Stimulated activated CD8-positive, alpha-beta memory T cell treated with anti-CD3 and anti-CD28 coated beads, Interleukin-15, amount 100 ng/mL, for 4 hours (primary cell): Measurements from ENCODE around the gene SLC6A11.

Experiments
- DNase-seq, 2 donors: peaks; one replicate each; pipeline ENCODE4 v3.0.0-alpha.2; 2020; ENCODE audit warnings: low read depth in 2 of 2

Gene SLC6A11

DNA sequence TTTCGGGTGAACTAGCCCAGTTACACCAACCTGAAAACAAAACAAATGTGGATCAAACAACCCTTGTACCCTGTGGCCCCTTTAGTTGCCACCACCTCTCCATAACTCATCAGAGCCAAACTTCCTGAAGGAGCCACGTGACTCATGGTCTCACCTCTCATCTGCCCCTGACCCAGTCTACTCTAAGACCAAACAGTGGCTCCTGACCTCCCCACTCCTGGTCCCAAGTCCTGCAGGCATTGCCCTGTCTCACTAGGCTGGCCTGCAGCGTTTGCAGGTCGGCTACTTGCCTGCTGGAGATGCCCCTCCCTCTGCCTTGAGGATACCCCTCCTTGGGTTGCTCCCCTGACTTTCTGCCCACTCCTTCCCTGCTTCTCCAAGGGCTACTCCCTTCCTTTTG is 23.1 kb downstream of the SLC6A11 start:
- no peak for DNase-seq

DNA sequence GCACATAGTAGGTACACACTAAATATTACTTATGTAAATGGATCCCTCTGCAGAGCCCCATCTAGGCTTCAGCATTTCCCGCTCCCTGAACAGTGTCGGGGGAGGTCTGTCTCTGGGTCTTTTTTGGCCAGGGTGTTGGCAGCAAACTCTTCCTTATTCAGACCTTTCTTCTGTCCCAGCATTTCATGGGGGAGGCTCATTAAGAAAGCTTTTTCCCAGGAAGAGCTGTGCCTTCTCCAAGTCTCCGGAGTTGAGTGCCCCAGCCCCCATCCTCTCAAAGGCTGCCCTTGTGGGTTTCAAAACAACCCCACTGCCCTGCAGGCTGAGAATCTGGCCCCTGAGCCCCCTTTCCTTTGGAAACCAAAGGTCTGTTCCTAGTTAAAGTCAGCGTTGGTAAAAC is 25.1 kb downstream of the SLC6A11 start:
- no peak for DNase-seq

DNA sequence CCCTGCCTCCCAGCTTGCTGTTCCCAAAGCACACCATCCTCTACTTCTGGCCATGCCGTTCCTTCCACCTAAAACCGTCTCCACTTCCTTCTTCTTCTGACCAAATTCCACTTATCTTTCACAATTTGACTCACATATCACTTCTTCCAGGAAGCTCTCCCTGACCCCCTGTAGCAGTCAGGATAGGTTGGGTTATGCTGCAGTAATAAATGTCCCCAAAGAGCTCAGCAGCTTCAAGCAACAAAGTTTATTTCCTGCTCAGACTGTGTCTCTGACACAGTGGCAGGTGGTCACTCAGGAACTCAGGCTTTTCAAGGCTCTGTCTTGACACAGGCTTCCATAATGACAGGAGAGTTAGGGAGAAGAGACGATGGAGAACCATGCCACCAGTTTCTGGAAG is 27.4 kb downstream of the SLC6A11 start:
- no peak for DNase-seq

DNA sequence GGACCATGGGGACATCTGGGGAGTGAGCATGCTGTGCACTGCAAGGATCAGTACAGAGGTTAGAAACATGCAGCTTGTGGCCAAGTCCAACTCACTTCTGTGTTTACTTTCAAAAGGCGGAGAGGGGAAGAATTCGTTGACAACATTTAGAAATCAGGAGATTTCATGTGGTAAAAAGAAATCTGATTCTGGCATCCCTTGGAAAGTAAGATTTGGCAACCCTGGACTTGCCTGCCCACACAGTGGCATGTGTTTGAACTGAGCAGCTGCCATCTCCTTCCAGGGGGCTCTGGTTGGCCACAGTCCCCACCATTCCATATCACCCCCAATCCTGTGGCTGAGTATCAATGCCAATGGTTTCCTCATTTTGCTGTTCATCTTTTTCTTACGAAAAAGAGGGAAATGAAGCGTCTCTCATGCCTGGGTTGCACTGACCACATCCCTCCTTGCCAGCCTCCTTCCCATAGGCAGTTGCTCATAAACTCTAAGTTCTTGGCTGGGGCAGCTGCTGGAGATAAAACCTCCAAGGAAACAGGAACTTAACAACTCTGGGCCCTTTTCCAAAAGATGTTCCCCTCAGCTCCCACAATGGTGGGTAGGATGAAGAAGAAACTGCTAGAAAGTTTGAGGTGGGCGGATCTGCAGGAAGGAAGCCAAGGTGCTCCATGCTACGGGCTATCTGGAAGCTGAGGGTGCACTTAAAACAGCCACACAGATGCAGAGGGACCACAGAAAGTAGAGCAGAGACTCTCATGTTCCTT is 29.2 kb downstream of the SLC6A11 start:
- DNase-seq = no peak

DNA sequence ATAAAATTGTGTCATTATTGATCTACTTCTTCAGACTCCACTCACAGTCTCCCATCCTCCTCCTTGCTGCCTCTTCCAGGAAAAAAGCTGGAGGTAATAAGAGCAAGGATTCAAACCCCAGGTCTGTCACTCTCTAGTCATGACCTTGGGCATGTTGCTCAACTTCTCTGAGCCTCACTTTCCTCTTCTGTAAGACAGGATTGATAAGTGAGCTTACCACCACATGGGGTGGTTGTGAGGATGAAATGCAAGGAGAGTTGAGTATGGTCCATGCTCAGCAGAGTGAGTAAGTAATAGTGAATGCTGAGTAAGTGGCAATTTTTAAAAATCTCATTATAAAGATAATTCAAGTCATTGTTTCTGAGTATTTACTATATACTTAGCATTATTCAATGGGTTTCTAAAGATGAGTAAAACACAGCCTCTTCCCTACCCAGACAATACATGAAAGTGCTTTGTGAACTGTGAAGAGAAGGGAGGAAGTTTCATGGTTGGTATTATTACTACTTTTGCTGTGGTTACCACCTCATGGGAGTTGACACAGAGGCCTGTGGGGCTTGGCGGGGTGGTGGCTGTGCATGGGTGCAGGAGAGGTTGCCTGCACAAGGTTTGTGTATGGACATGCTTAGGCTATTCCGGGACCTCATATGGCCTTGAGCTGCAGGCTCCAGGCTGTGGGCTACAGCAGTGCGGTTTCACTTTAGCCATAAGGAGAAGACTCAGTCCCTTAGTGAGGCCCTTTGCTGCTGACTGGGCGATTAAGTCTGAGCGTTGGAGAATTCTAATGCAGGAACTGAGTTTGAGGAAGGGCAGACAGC is 30.0 kb downstream of the SLC6A11 start:
- DNase-seq = no peak

DNA sequence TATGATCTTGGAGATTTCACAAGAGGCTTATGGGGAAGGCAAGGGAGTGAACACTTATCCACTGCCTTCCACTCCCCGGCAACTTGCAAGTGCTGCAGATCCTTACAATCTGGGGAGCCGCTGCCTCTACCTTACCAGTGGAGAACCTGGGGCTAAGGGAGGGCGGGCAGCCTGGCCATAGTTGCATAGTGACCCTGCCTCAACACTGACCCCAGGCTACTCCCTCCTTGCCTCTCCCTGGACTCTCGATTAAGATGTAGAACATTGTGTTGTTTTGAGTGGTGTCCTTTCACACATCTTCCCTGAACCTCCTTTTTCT is 30.6 kb downstream of the SLC6A11 start:
- DNase-seq = no peak

DNA sequence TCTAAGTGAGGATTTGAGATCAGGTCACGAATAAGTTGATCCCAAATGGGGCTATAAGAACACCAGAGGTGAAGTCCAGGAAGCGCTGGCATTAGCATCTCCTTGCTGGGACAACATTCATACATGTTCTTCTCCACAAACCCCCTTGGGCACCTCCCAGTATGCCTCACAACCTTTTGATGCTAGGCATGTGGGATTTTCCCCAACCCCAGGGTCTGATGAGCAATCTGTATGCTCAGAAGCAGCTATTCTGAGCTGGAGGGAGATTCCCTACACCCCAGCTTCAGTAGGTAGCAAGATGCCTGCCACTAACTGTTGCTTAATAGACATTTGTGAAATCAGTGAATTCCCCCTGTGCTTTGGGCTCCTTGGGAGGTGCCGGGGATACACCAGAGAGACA is 32.2 kb downstream of the SLC6A11 start:
- no peak for DNase-seq

DNA sequence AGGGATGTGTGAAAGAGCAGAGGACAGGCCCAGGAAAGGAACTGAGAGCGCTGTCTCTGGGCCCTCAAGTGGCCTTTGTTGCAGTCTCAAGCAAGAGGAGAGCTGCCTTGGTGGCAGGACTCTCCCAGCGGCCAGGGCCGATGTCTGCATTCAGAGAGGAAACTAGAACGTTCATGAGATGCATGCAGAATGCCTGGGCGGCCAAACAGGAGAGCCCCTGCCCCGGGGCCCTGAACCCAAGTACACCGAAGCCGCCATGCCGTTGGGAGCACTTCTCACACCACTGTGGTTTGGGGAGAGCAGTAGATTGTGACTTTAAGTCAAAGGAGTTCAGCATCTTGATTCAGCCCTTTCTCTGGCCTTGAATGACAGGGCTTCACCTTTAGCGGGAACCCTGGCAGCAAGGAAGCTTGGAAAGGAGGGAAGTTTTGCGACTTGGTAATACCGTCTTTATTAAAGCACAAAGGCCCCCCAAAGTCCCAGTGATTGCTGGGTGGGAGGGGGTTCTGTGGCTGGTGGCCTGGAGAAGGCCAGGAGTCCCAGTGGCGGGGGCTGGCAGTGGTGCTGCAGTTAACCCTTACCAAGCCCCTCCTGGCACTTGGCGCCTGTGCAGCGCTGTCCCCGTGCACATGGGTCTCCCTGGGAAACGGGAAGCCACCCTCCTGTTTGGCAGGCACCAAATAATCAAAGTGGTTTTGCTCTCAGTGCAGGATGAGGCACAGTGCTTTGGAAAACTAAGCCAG is 36.2 kb downstream of the SLC6A11 start:
- DNase-seq = no peak

DNA sequence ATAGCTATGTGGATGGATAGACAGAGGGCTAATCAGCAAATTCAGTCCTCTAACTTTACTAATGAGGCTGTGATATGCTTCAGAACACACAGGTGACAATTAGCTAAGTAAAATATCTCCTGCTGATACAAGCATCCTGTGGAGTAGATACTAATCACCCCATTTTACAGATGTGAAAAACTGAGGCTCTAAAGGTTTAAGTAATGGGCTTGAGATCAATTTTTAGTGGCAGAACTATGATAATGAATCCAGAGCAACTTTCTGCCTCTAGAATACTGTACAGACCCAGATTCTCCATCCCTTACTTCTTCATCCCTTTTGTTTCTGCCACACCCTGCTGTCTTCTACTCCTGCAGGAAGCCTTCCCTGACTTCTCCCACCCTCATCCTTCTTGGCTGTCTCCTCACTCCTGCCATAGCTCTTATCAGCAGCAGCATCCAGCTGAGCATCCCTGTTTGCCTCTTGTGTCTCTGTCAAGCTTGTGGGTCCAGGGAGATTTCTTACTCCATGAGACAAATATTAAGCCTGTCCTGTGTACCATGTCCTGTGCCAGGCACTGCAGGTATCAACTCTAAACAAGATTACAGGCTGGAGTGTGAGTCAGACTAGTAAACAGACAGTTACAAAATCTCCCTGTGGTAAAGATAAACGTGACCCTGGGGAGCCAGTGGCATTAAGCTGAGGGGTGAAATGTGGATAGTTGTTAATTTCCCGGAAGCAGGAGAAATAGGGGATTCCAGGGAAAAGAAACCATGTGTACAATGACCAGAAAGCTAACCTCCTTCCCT is 39.2 kb downstream of the SLC6A11 start:
- DNase-seq = no peak

DNA sequence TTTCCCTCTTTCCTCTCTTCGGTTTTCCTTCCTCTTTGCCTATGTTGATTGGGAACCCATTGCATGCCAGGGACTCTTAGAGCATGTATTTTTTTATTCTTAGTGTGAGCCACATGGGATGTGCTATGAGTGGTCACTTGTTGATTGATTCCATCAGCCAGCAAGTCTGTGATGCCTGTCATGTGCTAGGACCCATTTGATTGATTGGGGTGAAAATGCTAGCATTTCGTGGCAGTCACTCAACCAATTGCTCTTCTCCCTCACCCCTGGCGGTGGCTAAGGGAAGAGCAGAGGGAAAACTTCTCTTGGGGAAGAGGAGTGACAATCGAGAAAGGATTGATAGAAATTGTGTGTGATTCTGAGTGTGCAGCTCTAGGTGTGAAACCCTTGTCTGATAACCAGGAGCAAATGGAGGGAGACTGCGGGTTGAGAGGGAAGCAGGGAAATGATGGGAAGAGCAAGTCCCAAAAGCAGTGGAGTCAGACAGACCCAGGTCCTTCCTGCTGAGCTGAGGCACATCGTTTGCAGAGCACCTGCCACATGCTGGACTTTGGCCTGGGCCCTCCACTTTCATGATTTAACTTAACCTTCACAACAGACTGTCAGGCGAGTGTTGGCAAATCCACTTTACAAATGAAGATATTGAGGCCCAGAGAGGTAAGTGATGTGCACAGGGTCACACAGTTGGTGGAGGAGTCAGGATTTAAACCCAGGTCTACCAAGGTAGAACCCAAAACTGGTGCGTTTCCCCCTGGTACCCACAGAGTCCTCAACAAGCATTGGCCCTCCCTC is 40.0 kb downstream of the SLC6A11 start:
- no peak for DNase-seq

DNA sequence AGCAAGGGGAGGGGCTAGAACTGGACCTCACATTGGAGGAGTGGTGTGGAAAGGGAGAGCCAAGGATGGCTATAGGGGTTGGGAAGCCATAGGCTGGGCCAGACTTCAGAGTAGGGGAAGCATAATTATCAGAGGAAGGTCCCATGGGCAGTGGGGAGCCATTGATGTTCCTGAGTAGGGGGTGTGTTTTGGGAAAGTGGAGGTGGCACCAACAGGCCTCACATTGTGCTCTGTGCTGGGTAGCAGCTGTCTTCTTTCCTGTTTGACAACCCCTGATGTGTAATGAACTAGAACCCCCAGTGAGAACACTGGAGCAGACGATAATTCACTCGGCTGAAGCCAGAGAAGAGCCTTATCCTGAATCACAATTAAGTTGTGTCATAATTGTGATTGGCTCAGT is 41.2 kb downstream of the SLC6A11 start:
- no peak for DNase-seq

DNA sequence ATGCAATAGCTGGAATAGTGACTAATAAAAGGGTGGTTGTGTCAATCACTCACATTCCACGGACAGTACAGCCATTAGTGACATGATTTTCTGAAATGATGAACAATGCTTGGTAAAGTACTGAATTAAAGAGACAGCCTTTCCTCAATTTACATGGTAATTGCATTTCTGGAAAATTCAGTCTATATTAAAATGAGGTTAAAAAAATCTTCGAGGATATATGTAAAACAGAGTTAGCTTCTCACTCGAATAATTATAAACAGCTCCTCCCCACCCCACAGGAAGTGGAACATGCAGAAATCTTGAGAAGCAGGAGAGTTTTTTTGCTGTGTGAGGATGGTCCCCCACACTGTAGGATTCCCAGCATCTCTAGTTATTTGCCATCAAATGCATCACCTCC is 42.1 kb downstream of the SLC6A11 start:
- DNase-seq = no peak

DNA sequence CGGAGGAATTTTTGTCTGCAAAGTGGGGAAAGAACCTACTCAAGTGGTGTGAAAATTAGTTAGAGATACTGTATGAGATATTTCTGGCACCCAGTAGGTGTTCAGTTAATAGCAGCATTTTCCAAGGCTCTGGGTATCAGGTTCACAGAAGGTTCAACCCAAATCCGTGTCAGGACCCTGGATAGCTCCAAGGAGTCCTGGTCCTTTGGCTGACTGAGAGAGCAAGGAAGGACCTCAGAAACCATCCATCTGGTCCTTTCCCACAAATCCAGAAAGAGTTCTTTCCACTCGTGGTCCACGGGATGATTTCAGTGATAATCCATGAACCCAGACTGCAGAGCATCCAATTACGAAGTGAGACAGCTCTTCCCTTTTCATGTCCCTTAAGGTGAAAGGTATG is 51.4 kb downstream of the SLC6A11 start:
- DNase-seq = no peak

DNA sequence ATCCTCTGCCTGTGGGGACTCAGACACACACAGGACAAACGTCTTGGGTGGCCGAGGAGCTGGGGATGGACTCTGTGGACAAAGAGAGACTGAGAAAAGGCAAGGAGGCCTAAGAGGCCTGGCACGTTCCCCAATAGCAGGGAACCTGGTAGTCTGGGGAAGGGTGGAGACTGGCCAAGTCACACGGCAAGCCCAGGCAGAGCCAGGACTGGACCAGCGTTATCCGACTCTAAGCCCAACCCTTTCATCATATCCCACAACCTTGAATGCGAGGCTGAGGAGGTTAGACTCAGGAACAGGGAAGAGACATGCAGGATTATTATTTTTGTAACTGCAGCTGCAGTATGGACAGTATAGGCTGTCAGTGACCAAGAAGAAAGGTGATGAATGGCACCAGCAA is 53.4 kb downstream of the SLC6A11 start:
- DNase-seq = no peak

DNA sequence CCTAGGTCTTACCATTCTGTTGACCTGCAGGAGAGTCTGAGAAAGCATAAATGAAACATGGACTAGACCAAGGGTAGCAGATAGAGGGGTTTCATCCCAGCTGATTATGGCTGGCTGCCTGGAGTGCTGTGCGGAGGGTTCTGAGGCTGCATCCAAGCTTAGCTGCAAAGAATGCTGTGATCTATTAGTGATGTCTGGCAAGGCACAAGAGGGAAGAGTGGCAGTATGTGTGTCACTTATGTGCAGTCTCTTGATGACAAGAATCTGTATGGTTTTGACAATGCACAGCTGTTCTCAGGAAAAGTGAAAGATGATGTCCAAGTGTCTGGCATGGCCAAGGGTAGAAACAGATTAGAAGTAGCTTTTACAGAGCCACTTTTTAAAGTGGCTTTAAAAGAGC is 54.3 kb downstream of the SLC6A11 start:
- DNase-seq = no peak

DNA sequence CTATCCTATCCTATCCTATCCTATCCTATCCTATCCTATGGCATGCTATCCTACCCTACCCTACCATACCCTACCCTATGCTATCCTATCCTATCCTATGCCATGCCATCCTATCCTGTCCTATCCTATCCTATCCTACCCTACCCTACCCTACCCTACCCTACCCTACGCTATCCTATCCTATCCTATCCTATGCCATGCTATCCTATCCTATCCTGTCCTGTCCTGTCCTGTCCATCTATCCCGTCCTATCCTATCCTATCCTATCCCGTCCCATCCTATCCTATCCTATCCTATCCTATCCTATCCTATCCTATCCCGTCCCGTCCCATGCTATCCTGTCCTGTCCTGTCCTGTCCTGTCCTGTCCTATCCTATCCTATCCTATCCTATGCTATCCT is 57.4 kb downstream of the SLC6A11 start:
- no peak for DNase-seq

DNA sequence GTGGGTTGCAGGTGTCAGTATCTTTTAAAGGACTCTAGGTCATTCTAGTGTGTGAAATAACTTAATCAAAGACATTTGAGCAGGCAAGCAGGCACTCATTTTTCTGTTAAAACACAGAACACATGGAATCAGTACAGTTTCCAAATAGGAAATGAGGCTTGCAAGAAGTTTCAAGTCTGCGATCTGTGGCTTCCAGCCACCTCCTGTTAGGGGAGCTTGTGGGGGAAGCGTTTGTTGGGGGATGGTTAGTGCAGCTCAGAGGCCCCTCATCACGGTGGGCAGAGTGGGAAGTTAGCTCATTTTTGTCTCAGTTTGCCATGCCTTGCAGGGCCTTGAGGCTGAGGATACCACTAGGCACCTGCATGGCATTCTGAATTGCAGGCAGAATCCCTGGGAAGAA is 59.9 kb downstream of the SLC6A11 start:
- DNase-seq = no peak

DNA sequence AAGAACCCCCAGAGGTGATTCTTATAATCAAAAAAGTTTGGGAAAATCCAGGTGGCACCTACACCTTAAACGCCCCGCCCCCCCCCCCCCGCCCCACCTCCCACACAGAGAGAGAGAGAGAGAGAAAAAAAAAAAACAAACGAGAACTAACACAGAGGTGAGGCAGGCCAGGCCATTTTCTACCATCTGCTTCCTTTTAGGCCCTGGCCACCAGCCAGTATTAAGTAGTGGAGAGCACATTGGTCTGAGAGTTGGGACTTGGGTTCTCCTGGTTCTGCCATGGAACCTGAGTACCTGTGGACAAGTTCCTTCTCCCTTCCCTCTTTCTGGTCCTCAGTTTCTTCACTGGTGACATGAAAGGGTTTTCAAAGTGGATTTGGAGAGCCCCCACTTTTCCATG is 60.6 kb downstream of the SLC6A11 start:
- no peak for DNase-seq

DNA sequence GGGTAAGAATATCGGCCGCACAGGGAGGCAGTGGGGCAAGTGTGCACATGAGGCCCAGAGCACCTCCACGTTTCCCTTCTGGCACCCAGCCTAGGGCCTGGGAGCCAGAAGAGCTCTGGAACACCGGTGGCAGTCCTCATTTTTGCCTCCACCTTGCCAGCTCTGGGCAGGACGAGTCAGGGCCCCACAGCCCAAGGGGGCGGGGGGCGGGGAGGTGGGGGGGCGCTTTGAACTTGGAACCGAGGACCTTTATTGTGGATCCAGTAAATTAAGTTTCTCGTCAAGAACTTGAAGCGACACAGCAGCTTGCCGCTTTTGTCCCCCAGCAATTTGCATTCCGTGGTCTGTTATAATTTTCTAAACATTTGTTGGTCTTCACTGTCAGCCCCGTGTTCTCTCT is 66.8 kb downstream of the SLC6A11 start:
- no peak for DNase-seq

DNA sequence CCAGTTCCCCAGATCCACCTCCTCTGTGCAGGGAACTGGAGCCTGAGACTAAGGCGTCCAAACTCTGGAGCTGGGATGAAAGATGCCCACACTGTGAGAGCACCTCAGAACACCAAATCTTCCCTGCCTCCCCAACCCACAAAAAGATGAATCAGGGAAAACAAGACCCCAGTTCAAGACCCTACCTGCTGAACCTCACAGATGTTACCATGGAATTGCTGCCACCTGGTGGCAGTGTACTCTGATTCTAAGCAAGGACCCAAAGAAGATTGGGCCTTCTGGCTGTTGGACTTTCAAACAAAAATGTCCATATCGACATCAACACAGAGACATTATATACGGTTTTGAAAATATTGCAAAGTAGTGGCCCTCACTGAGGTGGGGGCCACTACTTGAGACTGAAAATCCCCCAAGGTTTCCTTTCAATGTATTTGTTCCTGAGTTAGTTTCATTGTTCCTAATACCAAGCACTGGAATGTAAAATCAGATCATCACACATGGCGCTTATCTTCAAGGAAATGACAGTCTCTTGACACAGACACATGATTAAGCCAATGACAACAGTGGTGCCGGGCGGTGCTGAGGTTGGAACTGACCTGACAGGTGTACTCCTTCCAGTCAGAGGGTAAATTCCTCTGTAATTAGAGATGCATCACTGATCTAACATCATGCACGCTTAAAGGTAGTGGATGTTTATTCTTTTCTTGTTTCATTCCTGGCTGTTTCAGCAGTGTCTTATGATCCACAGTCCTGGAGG is 67.6 kb downstream of the SLC6A11 start:
- no peak for DNase-seq

DNA sequence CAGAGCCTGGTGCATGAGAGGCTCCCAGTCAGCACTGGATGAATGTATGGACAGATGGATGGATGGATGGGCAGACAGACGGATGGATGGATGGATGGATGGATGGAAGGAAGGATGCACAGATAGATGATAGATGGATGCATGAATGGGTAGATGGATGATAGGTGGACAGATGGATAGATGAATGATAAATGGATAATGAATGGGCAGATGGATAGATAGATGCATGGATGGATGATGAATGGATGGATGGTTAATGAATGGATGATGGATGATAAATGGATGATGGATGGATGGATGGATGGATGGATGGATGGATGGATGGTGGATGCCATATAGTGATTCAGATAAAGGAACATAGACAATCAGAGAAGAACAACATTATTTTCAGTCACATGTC is 71.0 kb downstream of the SLC6A11 start:
- no peak for DNase-seq
